A673 (cell line): ENCODE data around the gene COL5A2.

Experiments used
- CTCF ChIP-seq: fragments of 300-800, 200-600 bp; sonication (generic); conservative IDR thresholded peaks from 2 replicates; pipeline ENCODE4 v1.5.1; 2017; ENCODE audit warnings: low read depth, mild to moderate bottlenecking, antibody characterized with exemption, low read length, moderate library complexity, mixed read lengths
- EZH2 ChIP-seq: fragments of 200-600 bp; sonication (generic); IDR thresholded peaks from 2 replicates; pipeline ENCODE4 v1.6.1; 2017; ENCODE audit warnings: borderline replicate concordance, low read depth, mild to moderate bottlenecking, mixed read lengths, antibody characterized with exemption, low read length; ENCODE audit not compliant: poor library complexity, severe bottlenecking

GRCh38 chr2:189151906-189152305, 27.7 kb downstream of the COL5A2 start:
- no peak for TF ChIP-seq CTCF
- TF ChIP-seq EZH2 = no peak
